BLaER1 treated with 17β-estradiol and CSF1 and Interleukin-3, amounts not matched to agents 10 nM and 100 nM (cell line): ENCODE data around the gene CRTC1.
A peak's percentile ranks its signal among the peaks of the same experiment; 100 is the strongest.

ENCODE experiments used
- H3K27ac ChIP-seq, 11 experiments: shearing (Covaris generic); formaldehyde crosslinking; 2 replicates each; pipeline ENCODE4 v1.8.1; 2022
- H3K27me3 ChIP-seq, 11 experiments: shearing (Covaris generic); formaldehyde crosslinking; 2 replicates each; pipeline ENCODE4 v1.8.1; 2022
- H3K36me3 ChIP-seq, 11 experiments: shearing (Covaris generic); formaldehyde crosslinking; 2 replicates each; pipeline ENCODE4 v1.8.1; 2022
- H3K4me1 ChIP-seq, 10 experiments: shearing (Covaris generic); formaldehyde crosslinking; 2 replicates each; pipeline ENCODE4 v1.8.1; 2022
- H3K4me2 ChIP-seq, 11 experiments: shearing (Covaris generic); formaldehyde crosslinking; 2 replicates each; pipeline ENCODE4 v1.8.1; 2022
- H3K4me3 ChIP-seq, 10 experiments: shearing (Covaris generic); formaldehyde crosslinking; 2 replicates each; pipeline ENCODE4 v1.8.1; 2022
- H3K9ac ChIP-seq, 11 experiments: shearing (Covaris generic); formaldehyde crosslinking; 2 replicates each; pipeline ENCODE4 v1.8.1; 2022
- H3K9me3 ChIP-seq, 11 experiments: shearing (Covaris generic); formaldehyde crosslinking; replicated peaks in 1 of 11; 2 replicates each; pipeline ENCODE4 v1.8.1; 2022
- H4K20me1 ChIP-seq, 11 experiments: shearing (Covaris generic); formaldehyde crosslinking; 2 replicates each; pipeline ENCODE4 v1.8.1; 2022
- Cebpa-rat ChIP-seq, 11 experiments: shearing (Covaris generic); IDR thresholded peaks; 2 replicates each; pipeline ENCODE4 v1.8.1; 2022

CRTC1 gene

DNA sequence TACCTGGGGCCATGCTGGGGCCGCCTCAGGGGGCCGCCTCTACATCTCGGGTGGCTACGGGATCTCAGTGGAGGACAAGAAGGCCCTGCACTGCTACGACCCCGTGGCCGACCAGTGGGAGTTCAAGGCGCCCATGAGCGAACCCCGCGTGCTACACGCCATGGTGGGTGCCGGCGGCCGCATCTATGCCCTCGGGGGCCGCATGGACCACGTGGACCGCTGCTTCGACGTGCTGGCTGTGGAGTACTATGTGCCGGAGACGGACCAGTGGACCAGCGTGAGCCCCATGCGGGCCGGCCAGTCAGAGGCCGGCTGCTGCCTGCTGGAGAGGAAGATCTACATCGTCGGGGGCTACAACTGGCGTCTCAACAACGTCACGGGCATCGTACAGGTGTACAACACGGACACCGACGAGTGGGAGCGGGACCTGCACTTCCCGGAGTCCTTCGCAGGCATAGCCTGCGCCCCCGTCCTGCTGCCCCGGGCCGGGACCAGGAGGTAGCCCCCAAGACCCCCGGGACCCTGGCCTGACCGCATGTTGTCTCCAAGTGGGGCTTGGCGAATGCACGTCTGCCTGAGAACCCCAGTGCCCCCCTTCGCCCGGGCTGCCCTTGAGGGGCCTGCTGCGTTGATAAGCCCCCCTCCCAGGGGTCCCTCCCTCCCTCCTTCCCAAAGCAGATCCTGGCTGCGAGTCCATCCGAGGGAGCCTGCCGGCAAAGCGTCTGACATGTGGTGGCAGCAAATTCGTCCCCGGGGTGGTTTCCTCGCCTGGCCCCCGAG, 14.5 kb upstream of the CRTC1 start:
- H3K4me3 ChIP-seq, result peak overlapping the region in 8 of 10 experiments; percentile 3 to 30 (median 22); a peak in 10 of 20 replicates
- no peak for TF ChIP-seq Cebpa-rat (IDR thresholded peaks at IDR 0.05)
- H4K20me1 ChIP-seq, result peaks cover 16 to 92% (median 78%) of the 10 kb centered on the region in 11 experiments; a peak in 21 of 22 replicates
- peak overlapping the region in 1 of 11 experiments; percentile 32; a peak in 3 of 22 replicates for H3K27ac ChIP-seq
- H3K4me1 ChIP-seq, result peaks cover 71 to 91% (median 88%) of the 10 kb centered on the region in 10 experiments
- H3K36me3 ChIP-seq, result peaks cover 17 to 27% (median 20%) of the 10 kb centered on the region in 11 experiments
- peak overlapping the region; percentile 74 to 99 (median 94) for H3K4me2 ChIP-seq
- H3K27me3 ChIP-seq, result peaks cover 0 to 23% (median 5%) of the 10 kb centered on the region in 11 experiments; a peak in 8 of 22 replicates
- no peaks in the 10 kb centered on the region for H3K9me3 ChIP-seq
- peak overlapping the region in 10 of 11 experiments; percentile 2 to 56 (median 30); a peak in 15 of 22 replicates for H3K9ac ChIP-seq

- H3K36me3 ChIP-seq, result peaks cover 17 to 26% (median 20%) of the 10 kb centered on the region in 11 experiments
- peak overlapping the region; percentile 2 to 47 (median 34); a peak in 15 of 22 replicates for H3K9ac ChIP-seq
- TF ChIP-seq Cebpa-rat (IDR thresholded peaks at IDR 0.05), result no peak
- peaks cover 16 to 86% (median 74%) of the 10 kb centered on the region in 11 experiments; a peak in 21 of 22 replicates for H4K20me1 ChIP-seq
- H3K27ac ChIP-seq, result peak overlapping the region in 6 of 11 experiments; percentile 2 to 36 (median 24); a peak in 6 of 22 replicates
- H3K4me1 ChIP-seq, result peaks cover 66 to 86% (median 83%) of the 10 kb centered on the region in 10 experiments
- peak overlapping the region in 8 of 10 experiments; percentile 3 to 30 (median 22); a peak in 11 of 20 replicates for H3K4me3 ChIP-seq
- peaks cover 0 to 23% (median 5%) of the 10 kb centered on the region in 11 experiments; a peak in 8 of 22 replicates for H3K27me3 ChIP-seq
- no peaks in the 10 kb centered on the region for H3K9me3 ChIP-seq
- peak overlapping the region; percentile 74 to 99 (median 94) for H3K4me2 ChIP-seq
Measured at GRCh38 chr19:18669524-18669817, 14.0 kb upstream of the CRTC1 start.

GRCh38 chr19:18669883-18670282, 13.6 kb upstream of the CRTC1 start:
- Histone ChIP-seq H3K27me3 (peaks cover 0 to 23% (median 5%) of the 10 kb centered on the region in 11 experiments; a peak in 8 of 22 replicates), H4K20me1 (peaks cover 16 to 82% (median 74%) of the 10 kb centered on the region in 11 experiments; a peak in 21 of 22 replicates), H3K27ac (peak overlapping the region in 6 of 11 experiments; percentile 2 to 36 (median 24); a peak in 6 of 22 replicates), H3K36me3 (peaks cover 17 to 26% (median 20%) of the 10 kb centered on the region in 11 experiments), H3K4me3 (peak overlapping the region in 7 of 10 experiments; percentile 3 to 30 (median 10); a peak in 4 of 20 replicates), H3K4me1 (peaks cover 62 to 81% (median 79%) of the 10 kb centered on the region in 10 experiments), H3K4me2 (peak overlapping the region; percentile 74 to 99 (median 94)), H3K9me3 (no peaks in the 10 kb centered on the region), H3K9ac (peak overlapping the region; percentile 2 to 47 (median 34); a peak in 14 of 22 replicates)
- TF ChIP-seq Cebpa-rat (IDR thresholded peaks at IDR 0.05), result no peak

DNA sequence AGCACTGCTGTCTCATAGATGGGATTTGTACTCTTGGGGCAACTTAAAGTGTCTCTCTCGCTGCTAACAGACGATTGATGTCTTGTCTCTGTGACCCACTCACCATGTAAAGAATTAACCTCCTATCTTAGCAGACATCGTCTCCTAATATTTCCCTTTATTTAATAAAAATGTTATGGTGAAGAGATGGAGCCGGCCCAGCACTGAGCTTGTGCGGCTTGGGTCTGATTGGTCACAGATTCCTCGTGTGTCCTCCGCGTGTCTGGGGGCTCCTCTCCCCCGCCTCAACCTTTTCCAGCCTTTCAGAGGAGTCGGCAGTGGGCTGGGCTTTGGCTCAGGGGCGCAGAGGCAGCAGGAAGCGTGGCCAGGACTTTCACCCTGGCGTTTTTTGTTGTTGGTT, 13.2 kb upstream of the CRTC1 start:
- Histone ChIP-seq H3K36me3 (peaks cover 17 to 26% (median 20%) of the 10 kb centered on the region in 11 experiments), H3K4me3 (0 out of 20 replicates have a peak overlapping the region, but pooled peaks of 1 of the 10 experiments have one; percentile 26), H4K20me1 (peaks cover 16 to 78% (median 70%) of the 10 kb centered on the region in 11 experiments; a peak in 21 of 22 replicates), H3K27ac (peak overlapping the region in 3 of 11 experiments; percentile 4 to 32 (median 16); a peak in 2 of 22 replicates), H3K9ac (peak overlapping the region in 7 of 11 experiments; percentile 26 to 47 (median 39); a peak in 6 of 22 replicates), H3K4me1 (peaks cover 57 to 77% (median 74%) of the 10 kb centered on the region in 10 experiments), H3K4me2 (peak overlapping the region; percentile 74 to 99 (median 94)), H3K9me3 (no peaks in the 10 kb centered on the region), H3K27me3 (peaks cover 0 to 23% (median 5%) of the 10 kb centered on the region in 11 experiments; a peak in 8 of 22 replicates)
- TF ChIP-seq Cebpa-rat (IDR thresholded peaks at IDR 0.05), result no peak

GRCh38 chr19:18671303-18672043, 12.0 kb upstream of the CRTC1 start:
- peak overlapping the region in 6 of 11 experiments; percentile 32 to 49 (median 40); a peak in 9 of 22 replicates for H3K9ac ChIP-seq
- peaks cover 17 to 26% (median 20%) of the 10 kb centered on the region in 11 experiments for H3K36me3 ChIP-seq
- H3K4me2 ChIP-seq, result peak overlapping the region; percentile 26 to 99 (median 94)
- no peak overlapping the region for H3K4me3 ChIP-seq
- no peak overlapping the region for H3K27ac ChIP-seq
- peaks cover 53 to 75% (median 66%) of the 10 kb centered on the region in 10 experiments for H3K4me1 ChIP-seq
- H4K20me1 ChIP-seq, result peaks cover 16 to 66% (median 60%) of the 10 kb centered on the region in 11 experiments; a peak in 21 of 22 replicates
- H3K27me3 ChIP-seq, result peaks cover 0 to 23% (median 5%) of the 10 kb centered on the region in 11 experiments; a peak in 8 of 22 replicates
- H3K9me3 ChIP-seq, result no peaks in the 10 kb centered on the region
- TF ChIP-seq Cebpa-rat (IDR thresholded peaks at IDR 0.05), result no peak

GRCh38 chr19:18672044-18672451, 11.4 kb upstream of the CRTC1 start:
- Histone ChIP-seq H3K36me3 (peaks cover 17 to 22% (median 20%) of the 10 kb centered on the region in 11 experiments), H4K20me1 (peaks cover 16 to 61% (median 55%) of the 10 kb centered on the region in 11 experiments; a peak in 21 of 22 replicates), H3K27ac (no peak overlapping the region), H3K9ac (peak overlapping the region in 6 of 11 experiments; percentile 32 to 49 (median 40); a peak in 11 of 22 replicates), H3K4me1 (peaks cover 54 to 75% (median 64%) of the 10 kb centered on the region in 10 experiments), H3K27me3 (peaks cover 0 to 23% (median 5%) of the 10 kb centered on the region in 11 experiments; a peak in 8 of 22 replicates), H3K9me3 (no peaks in the 10 kb centered on the region), H3K4me2 (peak overlapping the region; percentile 23 to 99 (median 94)), H3K4me3 (no peak overlapping the region)
- no peak for TF ChIP-seq Cebpa-rat (IDR thresholded peaks at IDR 0.05)

- Histone ChIP-seq H3K27ac (no peak overlapping the region), H3K4me1 (peaks cover 58 to 78% (median 66%) of the 10 kb centered on the region in 10 experiments)
Measured at GRCh38 chr19:18672606-18673337, 10.7 kb upstream of the CRTC1 start.

More at GRCh38 chr19:18672606-18673337, 10.7 kb upstream of the CRTC1 start:
- Histone ChIP-seq H3K27me3 (peaks cover 0 to 23% (median 5%) of the 10 kb centered on the region in 11 experiments; a peak in 8 of 22 replicates), H3K9ac (0 out of 22 replicates have a peak overlapping the region, but pooled peaks of 3 of the 11 experiments have one; percentile 32 to 46 (median 39)), H4K20me1 (peaks cover 16 to 53% (median 48%) of the 10 kb centered on the region in 11 experiments; a peak in 21 of 22 replicates), H3K4me2 (peak overlapping the region; percentile 23 to 99 (median 94); a peak in 21 of 22 replicates), H3K9me3 (no peaks in the 10 kb centered on the region), H3K36me3 (peaks cover 12 to 16% (median 13%) of the 10 kb centered on the region in 11 experiments), H3K4me3 (no peak overlapping the region)
- no peak for TF ChIP-seq Cebpa-rat (IDR thresholded peaks at IDR 0.05)
